ENCODE measurements around the gene SCN11A.

Gene SCN11A

GRCh38 chr3:39056151-39056550 is 4.4 kb upstream of the SCN11A start:
- Histone ChIP-seq H3K4me2 (ENCODE audit: low read depth, low read length) (no peak overlapping the region), H3K9ac (ENCODE audit: low read length) (no peak overlapping the region), H3K9me3 (replicated peaks; ENCODE audit: insufficient read depth, low read length) (no peaks in the 10 kb centered on the region), H4K20me1 (ENCODE audit: insufficient read depth, low read length) (no peaks in the 10 kb centered on the region), H3K79me2 (ENCODE audit: low read length) (peaks cover 76% of the 10 kb centered on the region), H3F3A (ENCODE audit: insufficient read depth, low read length) (no peaks in the 10 kb centered on the region), H3K9me2 (replicated peaks; ENCODE audit: insufficient read depth, low read length) (no peaks in the 10 kb centered on the region), H2AFZ (ENCODE audit: low read length) (no peak overlapping the region), H3K27ac (ENCODE audit: low read length) (no peak overlapping the region), H3K27me3 (replicated peaks; ENCODE audit: insufficient read depth, low read length) (no peaks in the 10 kb centered on the region), H3K4me1 (ENCODE audit: low read length) (peaks cover 5% of the 10 kb centered on the region; the same call in 1 of the 2 replicates), H3K36me3 (replicated peaks; ENCODE audit: insufficient read depth, low read length) (0 out of 2 replicates have a peak, but pooled peaks cover 3% of the 10 kb centered on the region), H3K4me3 (ENCODE audit: low read length) (no peak overlapping the region)
- no peak for DNase-seq
- TF ChIP-seq CTCF (IDR thresholded peaks at IDR 0.05; ENCODE audit: low read length) = no peak
- TF ChIP-seq EZH2phosphoT487 (IDR thresholded peaks at IDR 0.05; ENCODE audit: low read length) = no peak
- TF ChIP-seq EZH2 (optimal IDR thresholded peaks at IDR 0.05; ENCODE audit: low read depth, low read length) = no peak

- H2AFZ ChIP-seq (ENCODE audit: low read length) = no peak overlapping the region
- H3K79me2 ChIP-seq (ENCODE audit: low read length) = peaks cover 60% of the 10 kb centered on the region
- H3F3A ChIP-seq (ENCODE audit: insufficient read depth, low read length) = no peaks in the 10 kb centered on the region
- no peak overlapping the region for H3K27ac ChIP-seq (ENCODE audit: low read length)
- no peak overlapping the region for H3K9ac ChIP-seq (ENCODE audit: low read length)
- H3K4me3 ChIP-seq (ENCODE audit: low read length) = no peak overlapping the region
- H4K20me1 ChIP-seq (ENCODE audit: insufficient read depth, low read length) = no peaks in the 10 kb centered on the region
- H3K9me2 ChIP-seq (replicated peaks; ENCODE audit: insufficient read depth, low read length) = no peaks in the 10 kb centered on the region
- no peaks in the 10 kb centered on the region for H3K27me3 ChIP-seq (replicated peaks; ENCODE audit: insufficient read depth, low read length)
- 0 out of 2 replicates have a peak, but pooled peaks cover 3% of the 10 kb centered on the region for H3K36me3 ChIP-seq (replicated peaks; ENCODE audit: insufficient read depth, low read length)
- TF ChIP-seq EZH2 (optimal IDR thresholded peaks at IDR 0.05; ENCODE audit: low read depth, low read length) = no peak
- TF ChIP-seq CTCF (IDR thresholded peaks at IDR 0.05; ENCODE audit: low read length) = no peak
- no peak for TF ChIP-seq EZH2phosphoT487 (IDR thresholded peaks at IDR 0.05; ENCODE audit: low read length)
- DNase-seq = no peak
- no peaks in the 10 kb centered on the region for H3K9me3 ChIP-seq (replicated peaks; ENCODE audit: insufficient read depth, low read length)
- no peak overlapping the region for H3K4me2 ChIP-seq (ENCODE audit: low read depth, low read length)
- H3K4me1 ChIP-seq (ENCODE audit: low read length) = peaks cover 5% of the 10 kb centered on the region; the same call in 1 of the 2 replicates
Measured at GRCh38 chr3:39053696-39054095, 2.0 kb upstream of the SCN11A start.

- Histone ChIP-seq H3K9me2 (replicated peaks; ENCODE audit: insufficient read depth, low read length) (no peaks in the 10 kb centered on the region), H3K4me1 (ENCODE audit: low read length) (peaks cover 5% of the 10 kb centered on the region; the same call in 1 of the 2 replicates), H3K36me3 (replicated peaks; ENCODE audit: insufficient read depth, low read length) (no peaks in the 10 kb centered on the region), H3K9me3 (replicated peaks; ENCODE audit: insufficient read depth, low read length) (no peaks in the 10 kb centered on the region), H3K4me2 (ENCODE audit: low read depth, low read length) (peak overlapping the region; percentile 94), H3K9ac (ENCODE audit: low read length) (peak overlapping the region; percentile 89), H3K79me2 (ENCODE audit: low read length) (peaks cover 51% of the 10 kb centered on the region), H3F3A (ENCODE audit: insufficient read depth, low read length) (no peaks in the 10 kb centered on the region), H3K27ac (ENCODE audit: low read length) (no peak overlapping the region; the same call in 1 of the 2 replicates), H4K20me1 (ENCODE audit: insufficient read depth, low read length) (no peaks in the 10 kb centered on the region), H2AFZ (ENCODE audit: low read length) (peak overlapping the region; percentile 77), H3K27me3 (replicated peaks; ENCODE audit: insufficient read depth, low read length) (no peaks in the 10 kb centered on the region), H3K4me3 (ENCODE audit: low read length) (peak overlapping the region; percentile 69)
- peak; percentile 11 for DNase-seq
- no peak for TF ChIP-seq CTCF (IDR thresholded peaks at IDR 0.05; ENCODE audit: low read length)
Measured at GRCh38 chr3:39052583-39052982, 839 bp upstream of the SCN11A start.

Data from MM.1S (cell line).